ENCODE data around the gene IL17B.

DNA sequence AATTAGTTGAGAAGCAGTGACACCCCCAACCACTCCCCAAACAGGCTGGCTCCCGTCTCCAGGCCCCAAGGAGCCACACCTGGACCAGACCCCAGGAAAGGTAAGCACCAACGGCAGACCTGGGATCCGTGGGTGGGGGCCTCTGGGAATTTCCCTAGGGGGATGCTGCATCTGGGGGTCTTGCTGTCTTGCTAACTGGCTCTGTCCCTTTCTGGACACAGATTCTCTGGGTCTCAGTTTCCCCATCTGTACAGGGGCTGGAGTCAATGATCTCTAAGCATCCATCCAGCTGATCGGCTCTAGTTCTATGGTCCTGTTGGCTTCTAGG lies 27.9 kb upstream of the IL17B start:
- TF ChIP-seq, protein P1, sequence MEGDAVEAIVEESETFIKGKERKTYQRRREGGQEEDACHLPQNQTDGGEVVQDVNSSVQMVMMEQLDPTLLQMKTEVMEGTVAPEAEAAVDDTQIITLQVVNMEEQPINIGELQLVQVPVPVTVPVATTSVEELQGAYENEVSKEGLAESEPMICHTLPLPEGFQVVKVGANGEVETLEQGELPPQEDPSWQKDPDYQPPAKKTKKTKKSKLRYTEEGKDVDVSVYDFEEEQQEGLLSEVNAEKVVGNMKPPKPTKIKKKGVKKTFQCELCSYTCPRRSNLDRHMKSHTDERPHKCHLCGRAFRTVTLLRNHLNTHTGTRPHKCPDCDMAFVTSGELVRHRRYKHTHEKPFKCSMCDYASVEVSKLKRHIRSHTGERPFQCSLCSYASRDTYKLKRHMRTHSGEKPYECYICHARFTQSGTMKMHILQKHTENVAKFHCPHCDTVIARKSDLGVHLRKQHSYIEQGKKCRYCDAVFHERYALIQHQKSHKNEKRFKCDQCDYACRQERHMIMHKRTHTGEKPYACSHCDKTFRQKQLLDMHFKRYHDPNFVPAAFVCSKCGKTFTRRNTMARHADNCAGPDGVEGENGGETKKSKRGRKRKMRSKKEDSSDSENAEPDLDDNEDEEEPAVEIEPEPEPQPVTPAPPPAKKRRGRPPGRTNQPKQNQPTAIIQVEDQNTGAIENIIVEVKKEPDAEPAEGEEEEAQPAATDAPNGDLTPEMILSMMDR (IDR thresholded peaks at IDR 0.05; ENCODE audit: low read length): no peak
- TF ChIP-seq EZH2phosphoT487 (IDR thresholded peaks at IDR 0.05; ENCODE audit: low read length): no peak
